HG02852 (cell line): ENCODE results near the gene PIK3C2A.

Experiments
- ATAC-seq: cut with Tn5 transposase; IDR thresholded peaks from one replicate; pipeline ENCODE4 v1.9.1; 2021; ENCODE audit warnings: mild to moderate bottlenecking, moderate library complexity; ENCODE audit not compliant: unreplicated experiment

The PIK3C2A gene

GRCh38 chr11:17163736-17164135 lies 44.0 kb downstream of the PIK3C2A start:
- no peak for ATAC-seq

GRCh38 chr11:17163291-17163690 lies 44.5 kb downstream of the PIK3C2A start:
- no peak for ATAC-seq

- ATAC-seq = no peak
These were observed 45.4 kb downstream of the PIK3C2A start for GRCh38 chr11:17162376-17162775.

- no peak for ATAC-seq
These were observed 46.3 kb downstream of the PIK3C2A start for GRCh38 chr11:17161515-17161914.

GRCh38 chr11:17159441-17159840 lies 48.3 kb downstream of the PIK3C2A start:
- no peak for ATAC-seq
